Peyer's patch (tissue), 4 donors: ENCODE data around the gene IGF2BP2.

Source experiments
- CTCF ChIP-seq, 6 experiments: fragments of 450-650 bp in 4 of 6; fragments of 200-600 bp in 2 of 6; sonication (generic) in 1 of 6; IDR thresholded peaks; one replicate each; pipeline ENCODE4 v1.5.1; 2017 to 2019; ENCODE audit warnings: antibody characterized with exemption in 6 of 6, mild to moderate bottlenecking in 3 of 6, moderate library complexity in 1 of 6
- POLR2A ChIP-seq, 2 donors: fragments of 450-650 bp; IDR thresholded peaks; one replicate each; pipeline ENCODE4 v1.5.1; 2017; ENCODE audit warnings: antibody characterized with exemption in 2 of 2, mild to moderate bottlenecking in 2 of 2, moderate library complexity in 2 of 2

GRCh38 chr3:185858502-185859225, 33.8 kb upstream of the IGF2BP2 start:
- no peak for TF ChIP-seq CTCF (IDR thresholded peaks at IDR 0.05)
- TF ChIP-seq POLR2A (IDR thresholded peaks at IDR 0.05): no peak
